Measurements from ENCODE around the gene SLX9.

- TF ChIP-seq POLR2AphosphoS5 (IDR thresholded peaks at IDR 0.05; ENCODE audit: borderline replicate concordance, low read depth, low read length) (no peak), EZH2 (IDR thresholded peaks at IDR 0.05) (no peak), FOXP2 (optimal IDR thresholded peaks at IDR 0.05; ENCODE audit: control extremely low read depth, extremely low read length, insufficient read depth) (no peak)
These were observed 34.7 kb upstream of the SLX9 start for GRCh38 chr21:44905016-44905727.

Data from SK-N-MC (cell line).